ENCODE measurements around the gene DDOST. TPM values are rescaled to one million over a fixed set of nuclear protein-coding genes. Genes with fewer than 3 reads are reported as not detected.

The DDOST gene
- polyA plus RNA-seq, 1 donor (not counting 4 experiments of a cell fraction or from before 2014, with no cell fraction given), result 263 TPM

- Histone ChIP-seq H3K79me2 (ENCODE audit: control insufficient read depth, insufficient read depth, low read length) (no peaks in the 10 kb centered on the region), H4K20me1 (ENCODE audit: control insufficient read depth, extremely low read depth, insufficient read depth, low read length) (no peaks in the 10 kb centered on the region), H2AFZ (ENCODE audit: control insufficient read depth, low read length) (no peak overlapping the region), H3K4me3 (ENCODE audit: control insufficient read depth in 2 of 3, extremely low read depth in 1 of 3, insufficient read depth in 2 of 3, low read depth in 1 of 3, low read length in 3 of 3) (no peak overlapping the region), H3K27me3 (ENCODE audit: control insufficient read depth, extremely low read depth, insufficient read depth, low read length) (no peaks in the 10 kb centered on the region), H3K9ac (ENCODE audit: control insufficient read depth, extremely low read depth, insufficient read depth, low read length) (no peak overlapping the region), H3K4me1 (ENCODE audit: control insufficient read depth, extremely low read depth, insufficient read depth, low read length) (peaks cover 23% of the 10 kb centered on the region), H3K36me3 (ENCODE audit: control insufficient read depth in 2 of 2, extremely low read depth in 1 of 2, insufficient read depth in 2 of 2, low read length in 2 of 2) (peaks cover 2 to 16% of the 10 kb centered on the region in 2 experiments), H3K9me3 (ENCODE audit: control insufficient read depth, low read depth, low read length) (no peaks in the 10 kb centered on the region), H3K4me2 (ENCODE audit: control insufficient read depth, extremely low read depth, insufficient read depth, low read depth, low read length) (no peak overlapping the region), H3K27ac (ENCODE audit: control insufficient read depth, insufficient read depth, low read length) (no peak overlapping the region), H3K9me1 (ENCODE audit: control insufficient read depth, extremely low read depth, insufficient read depth, low read length) (no peaks in the 10 kb centered on the region)
- dilution Hi-C loops (cut with MboI; ENCODE audit: extremely low pct_ligation_motif_present, low sequenced_read_pairs), result no loop called here
- no peak for TF ChIP-seq EZH2 (IDR thresholded peaks at IDR 0.05; ENCODE audit: low read length)
- TF ChIP-seq CTCF (optimal IDR thresholded peaks at IDR 0.05 in 1 of 3, IDR thresholded peaks at IDR 0.05 in 1 of 3, conservative IDR thresholded peaks at IDR 0.05 in 1 of 3; ENCODE audit: extremely low read depth in 1 of 3, insufficient read depth in 2 of 3, low read length in 3 of 3), result no peak
- DNase-seq (ENCODE audit: low read depth, low spot score), result no peak
- FAIRE-seq, result no peak
These were observed 40.7 kb upstream of the DDOST start for GRCh38 chr1:20701847-20702246.

- Histone ChIP-seq H3K27me3 (ENCODE audit: control insufficient read depth, extremely low read depth, insufficient read depth, low read length) (no peaks in the 10 kb centered on the region), H3K4me2 (ENCODE audit: control insufficient read depth, extremely low read depth, insufficient read depth, low read depth, low read length) (no peak overlapping the region), H3K9me1 (ENCODE audit: control insufficient read depth, extremely low read depth, insufficient read depth, low read length) (no peaks in the 10 kb centered on the region), H3K79me2 (ENCODE audit: control insufficient read depth, insufficient read depth, low read length) (no peaks in the 10 kb centered on the region), H3K4me1 (ENCODE audit: control insufficient read depth, extremely low read depth, insufficient read depth, low read length) (peaks cover 24% of the 10 kb centered on the region), H3K9me3 (ENCODE audit: control insufficient read depth, low read depth, low read length) (no peaks in the 10 kb centered on the region), H3K4me3 (ENCODE audit: control insufficient read depth in 2 of 3, extremely low read depth in 1 of 3, insufficient read depth in 2 of 3, low read depth in 1 of 3, low read length in 3 of 3) (no peak overlapping the region), H3K36me3 (ENCODE audit: control insufficient read depth in 2 of 2, extremely low read depth in 1 of 2, insufficient read depth in 2 of 2, low read length in 2 of 2) (peaks cover 2 to 15% of the 10 kb centered on the region in 2 experiments), H2AFZ (ENCODE audit: control insufficient read depth, low read length) (no peak overlapping the region), H4K20me1 (ENCODE audit: control insufficient read depth, extremely low read depth, insufficient read depth, low read length) (no peaks in the 10 kb centered on the region), H3K9ac (ENCODE audit: control insufficient read depth, extremely low read depth, insufficient read depth, low read length) (no peak overlapping the region), H3K27ac (ENCODE audit: control insufficient read depth, insufficient read depth, low read length) (no peak overlapping the region)
- dilution Hi-C loops (cut with MboI; ENCODE audit: extremely low pct_ligation_motif_present, low sequenced_read_pairs), result no loop called here
- no peak for DNase-seq (ENCODE audit: low read depth, low spot score)
- FAIRE-seq, result no peak
- TF ChIP-seq CTCF (optimal IDR thresholded peaks at IDR 0.05 in 1 of 3, IDR thresholded peaks at IDR 0.05 in 1 of 3, conservative IDR thresholded peaks at IDR 0.05 in 1 of 3; ENCODE audit: extremely low read depth in 1 of 3, insufficient read depth in 2 of 3, low read length in 3 of 3), result no peak
- no peak for TF ChIP-seq EZH2 (IDR thresholded peaks at IDR 0.05; ENCODE audit: low read length)
These were observed 40.3 kb upstream of the DDOST start for GRCh38 chr1:20701446-20701845.

All from keratinocyte (primary cell).